Mucosa of stomach (tissue), 1 donor: ENCODE results near the gene FCRL3.

Experiments
- H3K27me3 ChIP-seq: one replicate; pipeline ENCODE4 v1.7.0; 2013; ENCODE audit warnings: mild to moderate bottlenecking, low read length; ENCODE audit not compliant: control insufficient read depth, insufficient read depth
- H3K36me3 ChIP-seq: one replicate; pipeline ENCODE4 v1.7.0; 2013; ENCODE audit warnings: low read length; ENCODE audit not compliant: control insufficient read depth, insufficient read depth
- H3K4me1 ChIP-seq: one replicate; pipeline ENCODE4 v1.7.0; 2013; ENCODE audit warnings: mild to moderate bottlenecking, low read length; ENCODE audit not compliant: control insufficient read depth, insufficient read depth
- H3K4me3 ChIP-seq: one replicate; pipeline ENCODE4 v1.7.0; 2013; ENCODE audit warnings: low read length
- H3K9ac ChIP-seq: one replicate; pipeline ENCODE4 v1.7.0; 2013; ENCODE audit warnings: mild to moderate bottlenecking, low read length, moderate library complexity
- H3K9me3 ChIP-seq: one replicate; pipeline ENCODE4 v1.7.0; 2013; ENCODE audit warnings: mild to moderate bottlenecking, low read length, moderate library complexity; ENCODE audit not compliant: control insufficient read depth
- donor health status: Pancreatic carcinoma.

Gene FCRL3

GRCh38 chr1:157673008-157673407 is 27.6 kb downstream of the FCRL3 start:
- H3K4me3 ChIP-seq, result no peak overlapping the region
- H3K9ac ChIP-seq, result no peak overlapping the region
- no peaks in the 10 kb centered on the region for H3K36me3 ChIP-seq
- H3K27me3 ChIP-seq, result no peaks in the 10 kb centered on the region
- H3K9me3 ChIP-seq, result peaks cover 3% of the 10 kb centered on the region
- no peaks in the 10 kb centered on the region for H3K4me1 ChIP-seq

- Histone ChIP-seq H3K36me3 (no peaks in the 10 kb centered on the region), H3K4me3 (no peak overlapping the region), H3K4me1 (no peaks in the 10 kb centered on the region), H3K9ac (no peak overlapping the region), H3K27me3 (no peaks in the 10 kb centered on the region), H3K9me3 (peaks cover 3% of the 10 kb centered on the region)
Measured at GRCh38 chr1:157671895-157672294, 28.7 kb downstream of the FCRL3 start.

GRCh38 chr1:157659576-157660247 is 40.9 kb downstream of the FCRL3 start:
- Histone ChIP-seq H3K4me1 (no peaks in the 10 kb centered on the region), H3K9ac (no peak overlapping the region), H3K36me3 (no peaks in the 10 kb centered on the region), H3K9me3 (no peaks in the 10 kb centered on the region), H3K4me3 (no peak overlapping the region), H3K27me3 (no peaks in the 10 kb centered on the region)

GRCh38 chr1:157658571-157658970 is 42.0 kb downstream of the FCRL3 start:
- H3K36me3 ChIP-seq, result no peaks in the 10 kb centered on the region
- no peaks in the 10 kb centered on the region for H3K27me3 ChIP-seq
- H3K4me3 ChIP-seq, result no peak overlapping the region
- H3K4me1 ChIP-seq, result no peaks in the 10 kb centered on the region
- no peaks in the 10 kb centered on the region for H3K9me3 ChIP-seq
- H3K9ac ChIP-seq, result no peak overlapping the region

- H3K36me3 ChIP-seq, result no peaks in the 10 kb centered on the region
- H3K9ac ChIP-seq, result no peak overlapping the region
- no peaks in the 10 kb centered on the region for H3K4me1 ChIP-seq
- H3K9me3 ChIP-seq, result no peaks in the 10 kb centered on the region
- H3K27me3 ChIP-seq, result no peaks in the 10 kb centered on the region
- H3K4me3 ChIP-seq, result no peak overlapping the region
Measured at GRCh38 chr1:157653494-157653873, 47.1 kb downstream of the FCRL3 start.

GRCh38 chr1:157652859-157653493 is 47.6 kb downstream of the FCRL3 start:
- no peak overlapping the region for H3K9ac ChIP-seq
- no peaks in the 10 kb centered on the region for H3K36me3 ChIP-seq
- H3K4me3 ChIP-seq, result no peak overlapping the region
- H3K27me3 ChIP-seq, result no peaks in the 10 kb centered on the region
- H3K4me1 ChIP-seq, result no peaks in the 10 kb centered on the region
- H3K9me3 ChIP-seq, result no peaks in the 10 kb centered on the region

GRCh38 chr1:157648317-157648716 is 52.3 kb downstream of the FCRL3 start:
- Histone ChIP-seq H3K4me3 (no peak overlapping the region), H3K36me3 (no peaks in the 10 kb centered on the region), H3K9ac (no peak overlapping the region), H3K27me3 (no peaks in the 10 kb centered on the region), H3K4me1 (no peaks in the 10 kb centered on the region), H3K9me3 (no peaks in the 10 kb centered on the region)

- no peak overlapping the region for H3K9ac ChIP-seq
- H3K4me3 ChIP-seq, result no peak overlapping the region
- no peaks in the 10 kb centered on the region for H3K9me3 ChIP-seq
- H3K4me1 ChIP-seq, result no peaks in the 10 kb centered on the region
- no peaks in the 10 kb centered on the region for H3K36me3 ChIP-seq
- H3K27me3 ChIP-seq, result no peaks in the 10 kb centered on the region
Measured at GRCh38 chr1:157646144-157646543, 54.4 kb downstream of the FCRL3 start.

GRCh38 chr1:157641177-157641576 is 59.4 kb downstream of the FCRL3 start:
- H3K4me1 ChIP-seq, result no peaks in the 10 kb centered on the region
- H3K9ac ChIP-seq, result no peak overlapping the region
- H3K27me3 ChIP-seq, result no peaks in the 10 kb centered on the region

GRCh38 chr1:157639800-157640199 is 60.8 kb downstream of the FCRL3 start:
- Histone ChIP-seq H3K4me1 (no peaks in the 10 kb centered on the region), H3K9ac (no peak overlapping the region), H3K36me3 (no peaks in the 10 kb centered on the region), H3K4me3 (no peak overlapping the region), H3K9me3 (no peaks in the 10 kb centered on the region), H3K27me3 (no peaks in the 10 kb centered on the region)

More at GRCh38 chr1:157641177-157641576, 59.4 kb downstream of the FCRL3 start:
- Histone ChIP-seq H3K4me3 (no peak overlapping the region), H3K9me3 (no peaks in the 10 kb centered on the region), H3K36me3 (no peaks in the 10 kb centered on the region)

- Histone ChIP-seq H3K4me3 (no peak overlapping the region), H3K36me3 (no peaks in the 10 kb centered on the region), H3K9me3 (no peaks in the 10 kb centered on the region), H3K9ac (no peak overlapping the region), H3K4me1 (no peaks in the 10 kb centered on the region), H3K27me3 (no peaks in the 10 kb centered on the region)
Measured at GRCh38 chr1:157628773-157629172, 71.8 kb downstream of the FCRL3 start.
